Bronchial epithelial cell (primary cell): Measurements from ENCODE around the gene AP1S1. TPM values are rescaled to one million over a fixed set of nuclear protein-coding genes. Genes with fewer than 3 reads are reported as not detected.
"Not testable (repeated sequence)": the region's sequence is repeated elsewhere in the genome, so short reads cannot be mapped to it uniquely, and the experiment has no call there.

Source experiments
- DNase-seq: peaks from one replicate; pipeline ENCODE4 v3.0.0-alpha.2; 2010; ENCODE audit warnings: low read depth
- FAIRE-seq: peaks from 2 replicates; lab custom pipeline; 2011; peaks lifted over from hg19 to GRCh38; lab: Jason Lieb, UNC
- H3K27me3 ChIP-seq: 2 replicates; pipeline ENCODE4 v1.5.1; 2011; ENCODE audit warnings: low read length; ENCODE audit not compliant: control insufficient read depth, insufficient read depth
- H3K36me3 ChIP-seq: 2 replicates; pipeline ENCODE4 v1.5.1; 2011; ENCODE audit warnings: low read length; ENCODE audit not compliant: control insufficient read depth, insufficient read depth
- H3K4me3 ChIP-seq: 2 replicates; pipeline ENCODE4 v1.5.1; 2011; ENCODE audit warnings: mild to moderate bottlenecking, low read depth, low read length, control low read depth
- CTCF ChIP-seq: IDR thresholded peaks from 2 replicates; pipeline ENCODE4 v1.5.1; 2011; ENCODE audit warnings: mild to moderate bottlenecking, moderate library complexity, low read length, control low read depth, inconsistent platforms; ENCODE audit not compliant: insufficient read depth, severe bottlenecking
- total RNA-seq: library from RNA; depleted of rRNA; stranded (reverse); fragments of >200 nt; gene quantifications from 2 replicates; pipeline ENCODE4 v1.2.1, GENCODE V29; 2014

Gene AP1S1
- total RNA-seq, 1 donor from 2014 or later = 176 TPM

- FAIRE-seq (no peak), DNase-seq (no peak)
- Histone ChIP-seq H3K36me3 (no peaks in the 10 kb centered on the region), H3K27me3 (peaks cover 15% of the 10 kb centered on the region), H3K4me3 (no peak overlapping the region)
- TF ChIP-seq CTCF = no peak
Measured at GRCh38 chr7:101201695-101202602, 47.7 kb downstream of the AP1S1 start.

GRCh38 chr7:101202603-101202918, 48.3 kb downstream of the AP1S1 start:
- TF ChIP-seq CTCF = no peak
- H3K4me3 ChIP-seq = no peak overlapping the region
- FAIRE-seq (no peak), DNase-seq (no peak)
- no peaks in the 10 kb centered on the region for H3K36me3 ChIP-seq
- H3K27me3 ChIP-seq = peaks cover 15% of the 10 kb centered on the region

- not testable (repeated sequence) for H3K36me3 ChIP-seq, DNase-seq, FAIRE-seq, H3K4me3 ChIP-seq
- peaks cover 15% of the 10 kb centered on the region for H3K27me3 ChIP-seq
Measured at GRCh38 chr7:101203740-101204738, 49.8 kb downstream of the AP1S1 start.

GRCh38 chr7:101205901-101206664, 51.8 kb downstream of the AP1S1 start:
- Histone ChIP-seq H3K27me3 (peaks cover 11% of the 10 kb centered on the region), H3K4me3 (no peak overlapping the region), H3K36me3 (peaks cover 7% of the 10 kb centered on the region)
- no peak for DNase-seq
- no peak for FAIRE-seq
- TF ChIP-seq CTCF = no peak

GRCh38 chr7:101206665-101207042, 52.4 kb downstream of the AP1S1 start:
- Histone ChIP-seq H3K36me3 (peaks cover 9% of the 10 kb centered on the region), H3K27me3 (peaks cover 10% of the 10 kb centered on the region), H3K4me3 (no peak overlapping the region)
- no peak for FAIRE-seq
- TF ChIP-seq CTCF = no peak
- DNase-seq = no peak

GRCh38 chr7:101207459-101207858, 53.2 kb downstream of the AP1S1 start:
- Histone ChIP-seq H3K4me3 (no peak overlapping the region), H3K27me3 (peaks cover 6% of the 10 kb centered on the region), H3K36me3 (peaks cover 13% of the 10 kb centered on the region)
- FAIRE-seq (no peak), DNase-seq (no peak)
- TF ChIP-seq CTCF = no peak
